HCT116 (cell line): ENCODE results near the gene DYNAP. TPM values are rescaled to one million over a fixed set of nuclear protein-coding genes. Genes with fewer than 3 reads are reported as not detected.

Experiments
- ATAC-seq: fragments of 200-7000 bp; cut with Tn5 transposase; 2 replicates; pipeline ENCODE4 v1.9.1; 2020; ENCODE audit warnings: mild to moderate bottlenecking, moderate library complexity
- BruUV-seq: library from RNA; stranded (reverse); fragments of 400-500 nt; replicated peaks from 2 replicates; lab custom pipeline; 2021; lab: Mats Ljungman, UMichigan
- CTCF ChIA-PET: fragments of 300-600 bp; sonication (Branson Sonifier 250); formaldehyde crosslinking; loops from one replicate; lab custom pipeline; 2021; ENCODE audit warnings: antibody characterized with exemption; lab: Charles Lee
- POLR2A ChIA-PET: fragments of 300-600, 350-600 bp; sonication (Branson Sonifier 250); formaldehyde crosslinking; loops from one replicate; lab custom pipeline; 2021; ENCODE audit warnings: antibody characterized with exemption; lab: Charles Lee
- RAD21 ChIA-PET, 2 experiments: fragments of 300-600 bp; sonication (Branson Sonifier 250); formaldehyde crosslinking; loops; one replicate each; lab custom pipeline; 2023; ENCODE audit warnings: low total read pairs in 2 of 2; ENCODE audit not compliant: uncharacterized antibody in 2 of 2, unreplicated experiment in 2 of 2, low non-redundant PET in 1 of 2; lab: Charles Lee
- DNase-seq: peaks from one replicate; pipeline ENCODE4 v3.0.0-alpha.2; 2010; ENCODE audit warnings: low read depth, low spot score
- H2AFZ ChIP-seq: fragments of 200-600 bp; shearing (Covaris generic), sonication (generic); 2 replicates; pipeline ENCODE4 v1.6.1; 2017; ENCODE audit warnings: low read depth, mixed run types, mixed read lengths, antibody characterized with exemption, low read length; ENCODE audit not compliant: poor library complexity, severe bottlenecking
- H3K27ac ChIP-seq: 2 replicates; pipeline ENCODE4 v1.5.1; 2012; ENCODE audit warnings: low read depth, low read length
- H3K27me3 ChIP-seq: fragments of 200-600 bp; sonication (generic); 2 replicates; pipeline ENCODE4 v1.6.1; 2016; ENCODE audit warnings: mixed run types, low read length, mixed read lengths; ENCODE audit not compliant: insufficient read depth
- H3K36me3 ChIP-seq, 2 experiments: fragments of 200-500 bp in 1 of 2; fragments of 200-600 bp in 1 of 2; sonication (Bioruptor generic) in 1 of 2; sonication (generic) in 1 of 2; 2 replicates each; pipeline versions ENCODE4 v1.5.1 to v1.6.1; 2014 to 2016; ENCODE audit warnings: low read length in 2 of 2, inconsistent platforms in 1 of 2, mixed read lengths in 1 of 2, mixed run types in 1 of 2; ENCODE audit not compliant: insufficient read depth in 2 of 2, control insufficient read depth in 1 of 2
- H3K4me1 ChIP-seq, 2 experiments: fragments of 200-600 bp in 1 of 2; sonication (generic) in 1 of 2; 2 replicates each; pipeline versions ENCODE4 v1.5.1 to v1.6.1; 2012 to 2017; ENCODE audit warnings: low read length in 2 of 2, inconsistent platforms in 1 of 2, mild to moderate bottlenecking in 1 of 2, mixed read lengths in 1 of 2, mixed run types in 1 of 2, moderate library complexity in 1 of 2; ENCODE audit not compliant: insufficient read depth in 2 of 2, control insufficient read depth in 1 of 2
- H3K4me2 ChIP-seq: fragments of 200-600 bp; sonication (generic); 2 replicates; pipeline ENCODE4 v1.6.1; 2017; ENCODE audit warnings: mixed run types, low read length, mixed read lengths
- H3K4me3 ChIP-seq, 2 experiments: fragments of 200-600 bp in 1 of 2; sonication (generic) in 1 of 2; replicated peaks in 1 of 2; 2 replicates each; pipeline ENCODE4 v1.5.1; 2011 to 2016; ENCODE audit warnings: low read length in 2 of 2, control low read depth in 1 of 2, low read depth in 1 of 2, mild to moderate bottlenecking in 1 of 2, mixed read lengths in 1 of 2, mixed run types in 1 of 2
- H3K79me2 ChIP-seq: fragments of 200-600 bp; sonication (generic); 2 replicates; pipeline ENCODE4 v1.6.1; 2017; ENCODE audit warnings: mild to moderate bottlenecking, mixed run types, low read length, moderate library complexity, mixed read lengths; ENCODE audit not compliant: insufficient read depth
- H3K9ac ChIP-seq: fragments of 200-600 bp; sonication (generic); 2 replicates; pipeline ENCODE4 v1.6.1; 2016; ENCODE audit warnings: low read length, mixed read lengths
- H3K9me2 ChIP-seq: fragments of 200-600 bp; sonication (generic), shearing (Covaris generic); 2 replicates; pipeline ENCODE4 v1.6.1; 2017; ENCODE audit warnings: mixed run types, mild to moderate bottlenecking, moderate library complexity; ENCODE audit not compliant: insufficient read depth
- H3K9me3 ChIP-seq, 2 experiments: fragments of 200-500 bp in 1 of 2; fragments of 200-600 bp in 1 of 2; sonication (Bioruptor generic) in 1 of 2; sonication (generic) in 1 of 2; 2 replicates each; pipeline ENCODE4 v1.6.1; 2014 to 2017; ENCODE audit warnings: low read length in 2 of 2, mixed read lengths in 2 of 2, inconsistent platforms in 1 of 2, low read depth in 1 of 2, mild to moderate bottlenecking in 1 of 2, mixed run types in 1 of 2, moderate library complexity in 1 of 2; ENCODE audit not compliant: control insufficient read depth in 1 of 2, insufficient read depth in 1 of 2
- H4K20me1 ChIP-seq: fragments of 200-600 bp; sonication (generic), shearing (Covaris generic); 2 replicates; pipeline ENCODE4 v1.6.1; 2017; ENCODE audit warnings: mixed run types, mild to moderate bottlenecking, moderate library complexity; ENCODE audit not compliant: insufficient read depth
- CBX3 ChIP-seq: IDR thresholded peaks from 2 replicates; pipeline ENCODE4 v1.6.1; 2012; ENCODE audit warnings: low read depth
- JUND ChIP-seq: IDR thresholded peaks from 2 replicates; pipeline ENCODE4 v1.6.1; 2012
- POLR2A ChIP-seq: IDR thresholded peaks from 2 replicates; pipeline ENCODE4 v1.7.0; 2011; ENCODE audit warnings: borderline replicate concordance; ENCODE audit not compliant: insufficient read depth, insufficient read length; ENCODE audit errors: extremely low read depth
- RAD21 ChIP-seq: IDR thresholded peaks from 2 replicates; pipeline ENCODE4 v1.6.1; 2012; ENCODE audit warnings: low read depth, mild to moderate bottlenecking
- YY1 ChIP-seq: IDR thresholded peaks from 2 replicates; pipeline ENCODE4 v1.6.1; 2011; ENCODE audit warnings: low read length, low read depth, moderate library complexity, mild to moderate bottlenecking; ENCODE audit not compliant: insufficient replicate concordance; ENCODE audit errors: extremely low read depth
- ZNF274 ChIP-seq: fragments of 200-500 bp; sonication (Bioruptor generic); IDR thresholded peaks from 2 replicates; pipeline ENCODE4 v1.6.1; 2014; ENCODE audit warnings: mild to moderate bottlenecking, low read depth, low read length, inconsistent platforms
- intact Hi-C: fragments of 100-400 bp; cut with micrococcal nuclease; formaldehyde crosslinking; loops from 2 replicates; pipeline ENCODE4 v1.10.0; 2022
- total RNA-seq: library from RNA; stranded (reverse); gene quantifications from one replicate; pipeline ENCODE4 v1.2.1, GENCODE V29; 2021; ENCODE audit not compliant: unreplicated experiment
- TF ChIP-seq, protein P1 (sequence below): IDR thresholded peaks from 2 replicates; pipeline ENCODE4 v1.6.1; 2011; ENCODE audit warnings: mild to moderate bottlenecking, low read length, moderate library complexity; ENCODE audit not compliant: insufficient replicate concordance; ENCODE audit errors: extremely low read depth
- TF ChIP-seq, protein P2 (sequence below): IDR thresholded peaks from 2 replicates; pipeline ENCODE4 v1.6.1; 2012; ENCODE audit warnings: low read depth

DYNAP gene
- total RNA-seq, 1 experiment from 2014 or later, result not detected

GRCh38 chr18:54585743-54586142, 5.3 kb upstream of the DYNAP start:
- intact Hi-C loops, result no loop called here
- no peak for DNase-seq
- no peaks in the 10 kb centered on the region for H3K36me3 ChIP-seq
- no TSS peak for BruUV-seq
- no peak overlapping the region for H2AFZ ChIP-seq
- no peak overlapping the region for H3K4me2 ChIP-seq
- no peak overlapping the region for H3K27ac ChIP-seq
- no peaks in the 10 kb centered on the region for H3K9me2 ChIP-seq
- no peak for ATAC-seq
- no peak overlapping the region for H3K9ac ChIP-seq
- no peak overlapping the region for H3K4me3 ChIP-seq
- CTCF ChIA-PET, result no interaction called here
- H3K4me1 ChIP-seq, result no peaks in the 10 kb centered on the region
- H4K20me1 ChIP-seq, result no peaks in the 10 kb centered on the region
- no peaks in the 10 kb centered on the region for H3K27me3 ChIP-seq
- TF ChIP-seq CBX3 (no peak), JUND (no peak), YY1 (no peak), POLR2A (no peak), ZNF274 (no peak), RAD21 (no peak)
- TF ChIP-seq, protein P1, sequence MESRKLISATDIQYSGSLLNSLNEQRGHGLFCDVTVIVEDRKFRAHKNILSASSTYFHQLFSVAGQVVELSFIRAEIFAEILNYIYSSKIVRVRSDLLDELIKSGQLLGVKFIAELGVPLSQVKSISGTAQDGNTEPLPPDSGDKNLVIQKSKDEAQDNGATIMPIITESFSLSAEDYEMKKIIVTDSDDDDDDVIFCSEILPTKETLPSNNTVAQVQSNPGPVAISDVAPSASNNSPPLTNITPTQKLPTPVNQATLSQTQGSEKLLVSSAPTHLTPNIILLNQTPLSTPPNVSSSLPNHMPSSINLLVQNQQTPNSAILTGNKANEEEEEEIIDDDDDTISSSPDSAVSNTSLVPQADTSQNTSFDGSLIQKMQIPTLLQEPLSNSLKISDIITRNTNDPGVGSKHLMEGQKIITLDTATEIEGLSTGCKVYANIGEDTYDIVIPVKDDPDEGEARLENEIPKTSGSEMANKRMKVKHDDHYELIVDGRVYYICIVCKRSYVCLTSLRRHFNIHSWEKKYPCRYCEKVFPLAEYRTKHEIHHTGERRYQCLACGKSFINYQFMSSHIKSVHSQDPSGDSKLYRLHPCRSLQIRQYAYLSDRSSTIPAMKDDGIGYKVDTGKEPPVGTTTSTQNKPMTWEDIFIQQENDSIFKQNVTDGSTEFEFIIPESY, result no peak
- TF ChIP-seq, protein P2, sequence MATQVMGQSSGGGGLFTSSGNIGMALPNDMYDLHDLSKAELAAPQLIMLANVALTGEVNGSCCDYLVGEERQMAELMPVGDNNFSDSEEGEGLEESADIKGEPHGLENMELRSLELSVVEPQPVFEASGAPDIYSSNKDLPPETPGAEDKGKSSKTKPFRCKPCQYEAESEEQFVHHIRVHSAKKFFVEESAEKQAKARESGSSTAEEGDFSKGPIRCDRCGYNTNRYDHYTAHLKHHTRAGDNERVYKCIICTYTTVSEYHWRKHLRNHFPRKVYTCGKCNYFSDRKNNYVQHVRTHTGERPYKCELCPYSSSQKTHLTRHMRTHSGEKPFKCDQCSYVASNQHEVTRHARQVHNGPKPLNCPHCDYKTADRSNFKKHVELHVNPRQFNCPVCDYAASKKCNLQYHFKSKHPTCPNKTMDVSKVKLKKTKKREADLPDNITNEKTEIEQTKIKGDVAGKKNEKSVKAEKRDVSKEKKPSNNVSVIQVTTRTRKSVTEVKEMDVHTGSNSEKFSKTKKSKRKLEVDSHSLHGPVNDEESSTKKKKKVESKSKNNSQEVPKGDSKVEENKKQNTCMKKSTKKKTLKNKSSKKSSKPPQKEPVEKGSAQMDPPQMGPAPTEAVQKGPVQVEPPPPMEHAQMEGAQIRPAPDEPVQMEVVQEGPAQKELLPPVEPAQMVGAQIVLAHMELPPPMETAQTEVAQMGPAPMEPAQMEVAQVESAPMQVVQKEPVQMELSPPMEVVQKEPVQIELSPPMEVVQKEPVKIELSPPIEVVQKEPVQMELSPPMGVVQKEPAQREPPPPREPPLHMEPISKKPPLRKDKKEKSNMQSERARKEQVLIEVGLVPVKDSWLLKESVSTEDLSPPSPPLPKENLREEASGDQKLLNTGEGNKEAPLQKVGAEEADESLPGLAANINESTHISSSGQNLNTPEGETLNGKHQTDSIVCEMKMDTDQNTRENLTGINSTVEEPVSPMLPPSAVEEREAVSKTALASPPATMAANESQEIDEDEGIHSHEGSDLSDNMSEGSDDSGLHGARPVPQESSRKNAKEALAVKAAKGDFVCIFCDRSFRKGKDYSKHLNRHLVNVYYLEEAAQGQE, result no peak
- no peaks in the 10 kb centered on the region for H3K9me3 ChIP-seq
- POLR2A ChIA-PET, result no interaction called here
- H3K79me2 ChIP-seq, result no peaks in the 10 kb centered on the region
- RAD21 ChIA-PET, result no interaction called here
